IMR-90 (cell line): ENCODE results near the gene ADM. TPM values are rescaled to one million over a fixed set of nuclear protein-coding genes. Genes with fewer than 3 reads are reported as not detected.

Experiments
- ATAC-seq: fragments of 200-7000 bp; cut with Tn5 transposase; 2 replicates; pipeline ENCODE4 v1.9.1; 2020; ENCODE audit warnings: low read depth, mild to moderate bottlenecking, moderate library complexity
- BruUV-seq: library from RNA; stranded (reverse); fragments of 400-500 nt; replicated peaks from 2 replicates; lab custom pipeline; 2021; lab: Mats Ljungman, UMichigan
- CTCF ChIA-PET: fragments of 300-600 bp; formaldehyde crosslinking; extraction: SDS; loops from one replicate; lab custom pipeline; 2021; ENCODE audit warnings: antibody characterized with exemption; lab: Yijun Ruan, JAX
- POLR2A ChIA-PET: fragments of 300-600 bp; sonication (Branson Sonifier 250); formaldehyde crosslinking; loops from one replicate; lab custom pipeline; 2022; ENCODE audit warnings: antibody characterized with exemption; ENCODE audit not compliant: unreplicated experiment; lab: Charles Lee
- DNase-seq: peaks from one replicate; pipeline ENCODE4 v3.0.0; 2013
- H2AFZ ChIP-seq: replicated peaks from 2 replicates; pipeline ENCODE3; 2013; ENCODE audit warnings: low read length, mild to moderate bottlenecking; ENCODE audit not compliant: poor library complexity
- H2AK5ac ChIP-seq: 2 replicates; pipeline ENCODE4 v1.6.1; 2013; ENCODE audit warnings: low read depth, low read length, inconsistent platforms
- H2AK9ac ChIP-seq: replicated peaks from 2 replicates; pipeline ENCODE3; 2013; ENCODE audit warnings: mild to moderate bottlenecking, low read depth, low read length, moderate library complexity; ENCODE audit not compliant: poor library complexity
- H2BK120ac ChIP-seq: 2 replicates; pipeline ENCODE4 v1.6.1; 2013; ENCODE audit warnings: low read depth, low read length, inconsistent platforms
- H2BK15ac ChIP-seq: 3 replicates; pipeline ENCODE4 v1.6.1; 2013; ENCODE audit warnings: low read depth, low read length, inconsistent platforms
- H2BK20ac ChIP-seq: 2 replicates; pipeline ENCODE4 v1.6.1; 2013; ENCODE audit warnings: low read depth, mild to moderate bottlenecking, inconsistent platforms, low read length, moderate library complexity
- H2BK5ac ChIP-seq: 2 replicates; pipeline ENCODE4 v1.6.1; 2013; ENCODE audit warnings: mild to moderate bottlenecking, low read depth, low read length, inconsistent platforms; ENCODE audit not compliant: poor library complexity, severe bottlenecking
- H3K14ac ChIP-seq: replicated peaks from 2 replicates; pipeline ENCODE4 v1.6.1; 2013; ENCODE audit warnings: low read depth, low read length, inconsistent platforms
- H3K18ac ChIP-seq: 2 replicates; pipeline ENCODE4 v1.6.1; 2013; ENCODE audit warnings: low read depth, low read length, control low read depth
- H3K23ac ChIP-seq: 2 replicates; pipeline ENCODE4 v1.6.1; 2013; ENCODE audit warnings: low read depth, low read length, inconsistent platforms
- H3K27ac ChIP-seq: 2 replicates; pipeline ENCODE4 v1.5.1; 2013; ENCODE audit warnings: mild to moderate bottlenecking, control low read depth, low read length; ENCODE audit not compliant: insufficient read depth
- H3K27me3 ChIP-seq: 2 replicates; pipeline ENCODE4 v1.6.1; 2013; ENCODE audit warnings: low read length; ENCODE audit not compliant: control insufficient read depth, insufficient read depth
- H3K36me3 ChIP-seq: 2 replicates; pipeline ENCODE4 v1.6.1; 2013; ENCODE audit warnings: low read length, mixed read lengths; ENCODE audit not compliant: control insufficient read depth, insufficient read depth
- H3K4ac ChIP-seq: 2 replicates; pipeline ENCODE4 v1.6.1; 2013; ENCODE audit warnings: low read depth, low read length, inconsistent platforms
- H3K4me1 ChIP-seq: 2 replicates; pipeline ENCODE4 v1.6.1; 2013; ENCODE audit warnings: low read length, mixed read lengths; ENCODE audit not compliant: control insufficient read depth, insufficient read depth
- H3K4me2 ChIP-seq: 2 replicates; pipeline ENCODE4 v1.6.1; 2013; ENCODE audit warnings: low read depth, mild to moderate bottlenecking, control low read depth, low read length, moderate library complexity
- H3K4me3 ChIP-seq: 2 replicates; pipeline ENCODE4 v1.5.1; 2013; ENCODE audit warnings: low read depth, mild to moderate bottlenecking, control low read depth, low read length, moderate library complexity; ENCODE audit not compliant: insufficient read depth
- H3K56ac ChIP-seq: 2 replicates; pipeline ENCODE4 v1.6.1; 2013; ENCODE audit warnings: low read length, inconsistent platforms; ENCODE audit not compliant: insufficient read depth; ENCODE audit errors: extremely low read depth
- H3K79me1 ChIP-seq, 2 experiments: 2 replicates each; pipeline ENCODE4 v1.6.1; 2013; ENCODE audit warnings: low read length in 2 of 2, inconsistent platforms in 1 of 2, low read depth in 1 of 2
- H3K9ac ChIP-seq: 2 replicates; pipeline ENCODE4 v1.6.1; 2013; ENCODE audit warnings: low read depth, low read length, control low read depth
- H3K9me1 ChIP-seq: 2 replicates; pipeline ENCODE4 v1.6.1; 2013; ENCODE audit warnings: low read length, inconsistent platforms; ENCODE audit not compliant: insufficient read depth
- H3K9me3 ChIP-seq: 2 replicates; pipeline ENCODE4 v1.6.1; 2013; ENCODE audit warnings: low read length; ENCODE audit not compliant: control insufficient read depth, insufficient read depth
- H4K20me1 ChIP-seq: 2 replicates; pipeline ENCODE4 v1.6.1; 2013; ENCODE audit warnings: low read length, inconsistent platforms; ENCODE audit not compliant: insufficient read depth
- H4K5ac ChIP-seq: 2 replicates; pipeline ENCODE4 v1.6.1; 2013; ENCODE audit warnings: mild to moderate bottlenecking, low read depth, low read length, control low read depth
- H4K8ac ChIP-seq, 2 experiments: 2 replicates each; pipeline ENCODE4 v1.6.1; 2013; ENCODE audit warnings: low read depth in 2 of 2, low read length in 2 of 2, control low read depth in 1 of 2, inconsistent platforms in 1 of 2
- H4K91ac ChIP-seq: 2 replicates; pipeline ENCODE4 v1.6.1; 2013; ENCODE audit warnings: low read depth, low read length, inconsistent platforms; ENCODE audit not compliant: insufficient read depth
- CHD1 ChIP-seq: IDR thresholded peaks from 2 replicates; pipeline ENCODE4 v1.6.1; 2012; ENCODE audit warnings: low read depth, low read length, improper control_type of control experiment
- ELK1 ChIP-seq: fragments of 150-350 bp; IDR thresholded peaks from 2 replicates; pipeline ENCODE4 v1.6.1; 2016; ENCODE audit warnings: low read depth, mild to moderate bottlenecking, low read length, moderate library complexity, borderline replicate concordance
- MAFK ChIP-seq: IDR thresholded peaks from 2 replicates; pipeline ENCODE4 v1.6.1; 2012; ENCODE audit warnings: low read depth, low read length, improper control_type of control experiment
- MAZ ChIP-seq: IDR thresholded peaks from 2 replicates; pipeline ENCODE4 v1.6.1; 2012; ENCODE audit warnings: low read depth, mild to moderate bottlenecking, low read length, improper control_type of control experiment, moderate library complexity, borderline replicate concordance
- MXI1 ChIP-seq: IDR thresholded peaks from 2 replicates; pipeline ENCODE4 v1.6.1; 2012; ENCODE audit warnings: low read depth, mild to moderate bottlenecking, low read length, moderate library complexity, borderline replicate concordance
- NFE2L2 ChIP-seq: fragments of 150-350 bp; IDR thresholded peaks from 2 replicates; pipeline ENCODE4 v1.6.1; 2016; ENCODE audit warnings: low read depth, mild to moderate bottlenecking, low read length
- POLR2A ChIP-seq: IDR thresholded peaks from 2 replicates; pipeline ENCODE4 v1.6.1; 2012; ENCODE audit warnings: mild to moderate bottlenecking, low read depth, low read length
- RAD21 ChIP-seq: IDR thresholded peaks from 2 replicates; pipeline ENCODE4 v1.6.1; 2012; ENCODE audit warnings: low read length, improper control_type of control experiment
- RCOR1 ChIP-seq: IDR thresholded peaks from 2 replicates; pipeline ENCODE4 v1.6.1; 2012; ENCODE audit warnings: mild to moderate bottlenecking, low read length, improper control_type of control experiment; ENCODE audit not compliant: insufficient replicate concordance
- RFX5 ChIP-seq: IDR thresholded peaks from 2 replicates; pipeline ENCODE4 v1.8.0; 2012; ENCODE audit warnings: low read depth, mild to moderate bottlenecking, low read length, moderate library complexity
- SMC3 ChIP-seq: fragments of 150-350 bp; IDR thresholded peaks from 2 replicates; pipeline ENCODE4 v1.6.1; 2016; ENCODE audit warnings: low read depth, mild to moderate bottlenecking, antibody characterized with exemption, low read length, moderate library complexity
- dilution Hi-C: fragments of 300-500 bp; cut with HindIII; formaldehyde crosslinking; loops from one replicate; pipeline ENCODE4 v1.14.3; 2018; ENCODE audit warnings: low sequenced_read_pairs; ENCODE audit not compliant: unreplicated experiment
- in situ Hi-C: fragments of 300-500 bp; cut with MboI; formaldehyde crosslinking; loops from 3 replicates; pipeline ENCODE4 v1.14.3; 2019; ENCODE audit warnings: low sequenced_read_pairs, inconsistent platforms, mixed read lengths
- intact Hi-C: fragments of 100-400 bp; cut with micrococcal nuclease; formaldehyde crosslinking; loops from 2 replicates; pipeline ENCODE4 v1.10.0; 2022
- polyA plus RNA-seq, 3 experiments: library from polyadenylated mRNA; depleted of rRNA; stranded (reverse); fragments of >200 nt; gene quantifications; 2 replicates each; pipeline ENCODE4 v1.2.3, GENCODE V29; 2012; ENCODE audit warnings: low replicate concordance in 1 of 3
- total RNA-seq: library from RNA; depleted of rRNA; stranded (reverse); fragments of >200 nt; gene quantifications from 2 replicates; pipeline ENCODE4 v1.2.3, GENCODE V29; 2012
- TF ChIP-seq, protein P1 (sequence below): fragments of 150-350 bp; IDR thresholded peaks from 2 replicates; pipeline ENCODE4 v1.6.1; 2017; ENCODE audit warnings: mild to moderate bottlenecking, antibody characterized with exemption, low read length, low read depth

Gene ADM
- total and polyA plus RNA-seq, 2 of the 4 experiments (the other 2 are of a cell fraction), result 357 to 559 TPM

- H3K79me1 ChIP-seq, result no peaks in the 10 kb centered on the region
- BruUV-seq, result no TSS peak
- no peaks in the 10 kb centered on the region for H3K27me3 ChIP-seq
- H3K9me3 ChIP-seq, result no peaks in the 10 kb centered on the region
- no peak overlapping the region for H3K27ac ChIP-seq
- H2BK5ac ChIP-seq, result no peak overlapping the region
- in situ Hi-C loops (no loop called here), dilution Hi-C loops (no loop called here), intact Hi-C loops (no loop called here)
- H4K8ac ChIP-seq, result no peak overlapping the region
- no peak overlapping the region for H2BK20ac ChIP-seq
- H3K4me2 ChIP-seq, result no peak overlapping the region
- H3K9ac ChIP-seq, result no peak overlapping the region
- no peak overlapping the region for H2AK5ac ChIP-seq
- H4K91ac ChIP-seq, result no peak overlapping the region
- H3K4ac ChIP-seq, result no peak overlapping the region
- no peak for TF ChIP-seq POLR2A
- TF ChIP-seq SMC3, result no peak
- no peak for TF ChIP-seq RFX5
- TF ChIP-seq MXI1, result no peak
- no peak for TF ChIP-seq NFE2L2
- TF ChIP-seq, protein P1, sequence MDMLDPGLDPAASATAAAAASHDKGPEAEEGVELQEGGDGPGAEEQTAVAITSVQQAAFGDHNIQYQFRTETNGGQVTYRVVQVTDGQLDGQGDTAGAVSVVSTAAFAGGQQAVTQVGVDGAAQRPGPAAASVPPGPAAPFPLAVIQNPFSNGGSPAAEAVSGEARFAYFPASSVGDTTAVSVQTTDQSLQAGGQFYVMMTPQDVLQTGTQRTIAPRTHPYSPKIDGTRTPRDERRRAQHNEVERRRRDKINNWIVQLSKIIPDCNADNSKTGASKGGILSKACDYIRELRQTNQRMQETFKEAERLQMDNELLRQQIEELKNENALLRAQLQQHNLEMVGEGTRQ, result no peak
- no peak for TF ChIP-seq CHD1
- TF ChIP-seq MAZ, result no peak
- no peak for TF ChIP-seq MAFK
- no peak for TF ChIP-seq RAD21
- TF ChIP-seq RCOR1, result no peak
- TF ChIP-seq ELK1, result no peak
- H4K5ac ChIP-seq, result no peak overlapping the region
- H3K4me1 ChIP-seq, result peaks cover 13% of the 10 kb centered on the region
- no peaks in the 10 kb centered on the region for H4K20me1 ChIP-seq
- H3K18ac ChIP-seq, result no peak overlapping the region
- no peak overlapping the region for H2BK120ac ChIP-seq
- no peak for DNase-seq
- no peak overlapping the region for H3K4me3 ChIP-seq
- H3K14ac ChIP-seq, result no peak overlapping the region
- no peak overlapping the region for H2AFZ ChIP-seq
- CTCF ChIA-PET, result interaction anchor here (1.4 kb wide), 1 partner anchor 10 kb away, joined by 6 read pairs; no protein-coding TSS in a partner anchor
- H3K56ac ChIP-seq, result no peak overlapping the region
- H3K9me1 ChIP-seq, result peaks cover 5% of the 10 kb centered on the region; the same call in 1 of the 2 replicates
- no peaks in the 10 kb centered on the region for H3K36me3 ChIP-seq
- H2BK15ac ChIP-seq, result no peak overlapping the region
- POLR2A ChIA-PET, result no interaction called here
- ATAC-seq, result no peak
- H3K23ac ChIP-seq, result no peak overlapping the region
- H2AK9ac ChIP-seq, result no peak overlapping the region
Measured at GRCh38 chr11:10356161-10356560, 51.3 kb downstream of the ADM start.
